Activated T-cell treated with anti-CD3 and anti-CD28 coated beads for 24 hours (primary cell): ENCODE results near the gene APP.
"Not testable (repeated sequence)": the region's sequence is repeated elsewhere in the genome, so short reads cannot be mapped to it uniquely, and the experiment has no call there.

Experiments
- DNase-seq: peaks from one replicate; pipeline ENCODE4 v3.0.0-alpha.2; 2020; ENCODE audit warnings: low read depth

APP gene

GRCh38 chr21:26099610-26100219 lies 70.9 kb downstream of the APP start:
- no peak for DNase-seq

GRCh38 chr21:26098772-26099397 lies 71.7 kb downstream of the APP start:
- DNase-seq, result no peak

DNA sequence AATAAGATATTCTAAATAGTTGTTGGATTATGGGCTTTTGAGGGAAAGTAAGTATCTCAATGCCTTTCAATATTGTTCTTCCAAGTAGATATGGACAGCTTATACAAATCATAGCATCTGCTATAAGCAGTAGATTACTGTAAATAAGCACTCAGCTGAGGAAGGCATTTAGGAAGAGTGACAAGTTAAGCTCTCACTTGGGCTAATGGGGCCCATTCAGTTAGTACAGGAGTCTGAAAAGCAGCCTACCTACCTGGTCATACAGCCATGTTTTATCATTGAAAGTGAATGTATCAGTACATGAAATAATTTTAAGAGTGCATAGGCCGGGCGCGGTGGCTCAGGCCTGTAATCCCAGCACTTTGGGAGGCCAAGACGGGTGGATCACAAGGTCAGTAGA lies 73.1 kb downstream of the APP start:
- no peak for DNase-seq

DNA sequence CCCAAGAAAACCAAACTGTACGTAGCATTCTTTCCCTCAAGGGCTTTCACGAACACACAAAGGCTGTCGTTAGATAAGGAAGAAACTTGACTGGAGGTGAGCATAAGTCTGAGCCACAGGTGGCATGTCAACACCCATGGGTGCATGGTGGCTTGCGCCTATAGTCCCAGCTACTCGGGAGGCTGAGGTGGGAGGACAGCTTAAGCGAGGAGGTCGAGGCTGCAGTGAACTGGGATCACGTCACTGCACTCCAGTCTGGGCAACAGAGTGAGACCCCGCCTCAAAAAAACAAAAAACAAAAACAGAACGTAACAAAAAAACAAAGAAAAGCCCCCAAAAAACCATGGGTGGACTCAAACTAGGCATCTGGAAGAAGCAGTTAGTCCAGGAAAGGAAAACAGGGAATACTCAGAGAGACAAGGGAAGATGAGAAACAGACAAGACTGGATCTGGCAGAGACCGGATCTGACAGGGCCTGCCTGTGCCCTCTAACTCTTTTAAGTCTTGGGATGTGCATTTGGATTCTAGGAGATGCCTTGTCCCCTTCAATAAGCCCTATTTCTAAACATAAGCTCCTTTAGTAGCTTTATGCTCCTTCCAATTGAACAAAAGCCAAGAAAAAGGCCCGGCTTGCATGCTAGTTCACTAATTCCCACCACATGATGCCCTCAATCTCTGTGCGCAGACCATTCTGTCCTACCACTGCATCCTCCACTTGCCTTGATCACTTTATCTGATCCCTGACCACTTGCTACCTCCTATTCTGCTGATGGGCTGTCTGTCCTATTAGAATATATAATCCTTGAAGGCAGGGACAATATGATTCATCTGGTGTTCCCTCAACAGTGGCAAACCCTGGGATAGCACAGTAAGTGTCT lies 73.8 kb downstream of the APP start:
- DNase-seq, result no peak

GRCh38 chr21:26095131-26095530 lies 75.4 kb downstream of the APP start:
- DNase-seq, result no peak

GRCh38 chr21:26093122-26093521 lies 77.4 kb downstream of the APP start:
- no peak for DNase-seq

DNA sequence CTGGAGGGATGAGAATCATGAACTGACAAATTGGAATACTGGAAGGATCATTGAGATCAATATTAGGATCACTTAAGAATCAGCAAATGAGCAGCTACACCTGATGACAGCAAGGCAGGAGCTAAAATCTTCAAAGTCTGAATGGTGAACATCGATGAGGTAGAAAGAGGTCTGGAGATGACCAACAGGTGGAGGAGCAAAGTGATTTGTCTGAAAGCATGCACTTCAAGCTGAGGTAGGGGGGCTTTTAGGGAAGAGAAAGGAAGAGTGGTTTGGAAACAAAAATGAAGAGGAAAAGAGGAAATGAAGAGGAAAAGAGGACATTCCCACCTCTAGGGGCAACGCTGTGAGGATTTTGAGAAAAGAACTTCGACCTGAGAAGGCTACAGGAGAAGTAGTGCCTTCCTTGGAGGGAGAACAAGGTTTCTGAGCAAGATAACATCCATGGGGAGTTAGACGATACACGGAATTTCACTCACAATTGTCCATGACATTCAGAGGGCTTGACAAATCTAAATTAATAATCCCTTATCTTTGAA lies 79.0 kb downstream of the APP start:
- DNase-seq, result no peak

GRCh38 chr21:26089730-26090129 lies 80.8 kb downstream of the APP start:
- no peak for DNase-seq

- no peak for DNase-seq
Measured at GRCh38 chr21:26087223-26087918, 83.2 kb downstream of the APP start.

DNA sequence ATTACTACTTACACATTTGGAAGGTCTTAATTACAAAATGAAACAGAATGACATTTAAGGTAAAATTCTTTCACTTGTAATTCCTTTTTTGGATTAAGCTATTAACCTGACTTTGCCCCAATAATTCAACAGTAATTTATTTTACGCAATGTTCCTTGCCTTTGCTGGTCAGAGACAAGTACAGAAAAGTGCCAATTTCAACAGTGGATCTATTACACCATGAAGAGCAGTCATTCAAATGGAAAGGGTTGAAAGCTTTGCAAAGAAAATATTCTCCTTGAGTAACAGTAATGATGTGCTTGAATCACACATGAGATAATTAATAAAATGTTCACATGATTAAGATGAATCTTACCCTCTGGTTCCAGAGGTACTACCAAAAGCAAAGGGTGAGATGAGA lies 84.7 kb downstream of the APP start:
- no peak for DNase-seq

DNA sequence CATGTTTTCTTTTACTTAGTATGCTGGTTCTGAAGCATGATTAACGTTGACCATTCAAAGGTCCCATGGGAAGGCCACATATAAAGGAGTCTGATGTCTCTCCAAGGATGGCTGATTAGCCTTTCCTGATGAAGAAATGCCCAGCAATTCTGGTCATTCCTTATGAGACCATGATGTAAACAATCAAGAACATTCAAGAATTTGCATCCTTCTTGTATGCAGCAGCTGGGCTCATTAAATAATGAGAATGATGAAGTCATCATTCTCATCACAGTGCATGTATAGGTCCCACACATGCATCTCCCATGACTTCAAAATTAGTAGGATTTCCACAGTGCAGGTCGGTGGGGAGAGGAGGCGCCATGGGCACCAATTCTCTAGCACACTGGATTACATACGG lies 85.4 kb downstream of the APP start:
- no peak for DNase-seq

DNA sequence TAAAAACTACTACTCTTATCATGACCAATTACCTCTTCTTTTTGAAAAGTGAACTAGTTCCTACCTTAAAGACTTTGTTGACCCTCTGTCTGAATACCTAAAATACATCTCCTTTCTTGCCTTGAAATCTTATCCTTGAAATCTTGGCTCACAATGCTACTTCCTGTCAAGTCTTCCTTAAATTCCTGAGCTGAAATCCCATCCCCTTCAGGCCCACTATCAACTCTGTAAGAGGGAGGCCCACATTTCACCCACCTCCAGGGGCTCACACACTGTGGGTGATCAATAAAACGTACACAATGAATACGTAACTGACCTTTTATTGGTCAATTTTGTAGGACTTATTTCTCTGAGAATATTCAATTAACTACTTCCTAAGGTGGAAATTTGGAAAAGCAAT lies 88.0 kb downstream of the APP start:
- no peak for DNase-seq

DNA sequence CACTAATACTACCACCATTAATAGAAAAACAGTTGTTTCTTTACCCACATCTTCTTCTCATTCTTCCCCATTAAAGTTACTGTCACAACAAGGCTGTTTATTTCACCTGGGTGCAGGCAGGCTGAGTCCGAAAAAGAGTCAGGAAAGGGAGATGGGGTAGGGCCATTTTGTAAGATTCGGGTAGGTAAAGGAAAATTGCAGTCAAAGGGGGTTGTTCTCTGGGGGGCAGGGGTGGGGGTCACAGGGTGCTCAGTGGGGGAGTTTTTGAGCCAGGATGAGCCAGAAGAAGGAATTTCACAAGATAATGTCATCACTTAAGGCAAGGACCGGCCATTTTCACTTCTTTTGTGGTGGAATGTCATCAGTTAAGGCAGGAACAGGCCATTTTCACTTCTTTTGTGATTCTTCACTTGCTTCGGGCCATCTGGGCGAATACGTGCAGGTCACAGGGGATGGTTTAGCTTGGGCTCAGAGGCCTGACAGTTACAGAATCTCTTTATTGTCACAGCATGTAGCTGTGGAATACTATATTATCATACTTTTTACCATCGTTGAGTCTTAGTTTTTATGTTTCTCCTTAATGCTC lies 89.3 kb downstream of the APP start:
- not testable (repeated sequence) for DNase-seq

- no peak for DNase-seq
Measured at GRCh38 chr21:26080211-26080610, 90.4 kb downstream of the APP start.

DNA sequence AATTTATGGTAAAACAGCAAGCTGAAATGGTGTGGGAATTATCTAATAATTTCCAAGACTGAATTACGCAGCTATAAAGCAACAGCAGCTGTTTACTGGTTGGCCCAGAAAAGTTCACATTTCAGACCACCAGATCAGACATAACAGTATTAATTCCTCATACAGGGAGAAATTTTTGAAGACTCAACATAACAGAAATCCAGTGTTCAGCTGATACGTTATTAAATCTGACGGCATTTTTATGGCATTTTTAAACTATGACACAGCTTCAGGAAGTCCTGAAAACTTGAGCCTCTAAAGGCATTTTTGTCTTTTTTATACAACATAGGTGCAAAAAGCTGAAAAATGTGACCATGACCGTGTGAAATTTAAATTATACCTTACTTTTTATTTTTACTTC lies 91.2 kb downstream of the APP start:
- DNase-seq, result no peak

- no peak for DNase-seq
Measured at GRCh38 chr21:26077521-26077920, 93.0 kb downstream of the APP start.

DNA sequence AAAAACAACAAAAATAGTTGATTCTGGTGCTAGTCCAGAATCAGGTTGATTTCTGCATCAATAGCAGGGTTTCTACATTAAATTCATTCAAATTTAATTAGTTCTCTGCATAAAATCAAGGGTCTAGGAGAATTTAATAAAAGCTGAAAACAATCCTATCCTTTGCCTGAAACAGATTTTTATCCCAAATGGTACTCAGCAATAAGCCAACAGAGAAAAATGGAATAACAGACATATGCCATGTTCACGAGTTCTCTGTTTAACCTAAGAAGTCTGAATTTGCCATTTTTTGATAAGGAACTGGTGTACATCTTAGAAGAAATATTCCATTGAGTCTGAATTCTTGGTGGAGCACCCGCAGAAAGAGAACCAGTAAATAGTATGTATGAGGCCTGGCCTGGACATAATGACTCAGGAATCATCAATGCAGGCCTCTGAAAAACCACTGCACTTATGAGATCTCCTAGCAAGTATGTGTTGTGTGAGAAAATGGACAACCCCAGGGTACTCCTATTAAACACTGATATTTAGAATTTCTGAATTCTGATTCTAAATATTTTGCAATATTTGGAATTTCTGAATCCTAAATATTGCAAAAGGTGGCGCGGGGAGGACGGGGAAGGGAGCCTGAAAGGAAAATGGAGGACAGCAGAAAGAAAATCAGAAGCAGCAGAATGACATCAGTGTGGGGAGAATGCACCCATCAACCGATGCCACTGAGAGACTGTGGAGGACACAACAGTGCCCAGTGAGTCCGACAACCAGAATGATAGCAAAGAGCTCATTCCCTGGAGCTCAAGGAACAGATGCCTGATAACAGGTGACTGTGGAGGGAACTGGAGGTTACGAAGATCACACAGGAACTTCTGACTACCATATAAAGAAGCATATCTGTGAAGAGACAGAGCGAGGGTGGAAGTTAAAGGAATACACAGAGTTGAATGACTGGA lies 97.6 kb downstream of the APP start:
- no peak for DNase-seq

GRCh38 chr21:26070822-26071425 lies 99.6 kb downstream of the APP start:
- DNase-seq, result peak; percentile 1

DNA sequence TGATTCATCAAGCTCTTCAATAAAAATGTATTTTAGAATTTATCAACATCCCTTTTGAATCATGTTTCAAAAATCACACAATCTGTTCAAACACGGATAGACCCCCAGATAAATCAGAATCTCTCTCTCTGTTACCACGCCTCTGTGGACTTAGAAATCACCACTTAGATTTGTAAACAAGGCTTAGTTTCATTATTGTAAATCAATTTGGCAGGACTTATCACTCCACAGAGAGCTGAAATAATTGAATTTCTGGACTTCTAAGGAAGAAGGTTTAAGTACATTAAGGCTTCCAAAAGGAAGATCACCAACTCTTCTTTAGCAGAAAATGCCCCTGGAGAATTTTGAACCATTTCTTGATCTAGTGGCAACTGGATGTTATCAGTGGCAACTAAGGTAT lies 100.4 kb downstream of the APP start:
- DNase-seq, result no peak

DNA sequence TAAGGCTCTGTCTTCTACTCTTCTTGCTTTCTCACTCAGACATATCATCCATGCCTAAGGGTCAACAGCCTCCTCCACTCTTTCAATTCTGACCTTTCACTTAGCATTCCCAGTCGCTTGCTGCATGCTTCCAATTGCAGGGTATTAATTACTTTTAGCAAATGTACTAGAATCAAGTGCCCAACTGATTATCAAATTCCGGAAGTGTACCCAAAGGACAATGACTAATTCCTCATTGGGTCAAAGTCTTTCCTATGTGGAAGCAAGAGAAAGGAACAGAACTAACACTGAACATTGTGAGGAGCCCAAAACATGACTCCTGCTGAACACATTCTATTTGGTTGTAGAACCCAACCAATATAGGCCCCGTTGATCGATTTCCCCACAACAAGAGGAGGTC lies 101.8 kb downstream of the APP start:
- no peak for DNase-seq
